Mesenteric fat pad (tissue), 1 donor: ENCODE results near the gene CLCN5. TPM values are rescaled to one million over a fixed set of nuclear protein-coding genes. Genes with fewer than 3 reads are reported as not detected.
A peak's percentile ranks its signal among the peaks of the same experiment; 100 is the strongest.

ENCODE experiments used
- microRNA-seq: library from miRNA; unstranded; fragments of <30 nt; microRNA quantifications from one replicate; pipeline ENCODE4 v1.2.0, GENCODE V29; 2020; ENCODE audit warnings: borderline number of aligned reads
- total RNA-seq: library from RNA; stranded (reverse); fragmentation: NEBNext Ultra II Directional; extraction: Animal tissue kit (Norgen Biotek cat#: 25700); gene quantifications from one replicate; pipeline ENCODE4 v1.2.1, GENCODE V29; 2021
- donor health status: DM: yes; HTN: yes; CAD: no.

CLCN5 gene
- total RNA-seq, 1 donor from 2014 or later, result 9.5 TPM

Small RNAs within 50 kb of the gene (microRNA-seq; reads per million reads assigned to microRNA genes)
- gene MIR188, result 251 reads per million, percentile 62 among the genes with 10 or more reads in this experiment
- gene MIR362, result 182 reads per million, percentile 55 among the genes with 10 or more reads in this experiment
- gene MIR500A, result 15.3 reads per million, percentile 12 among the genes with 10 or more reads in this experiment
- gene MIR500B, result not detected
- 68.3 reads per million, percentile 40 among the genes with 10 or more reads in this experiment for gene MIR501
- 48.7 reads per million, percentile 36 among the genes with 10 or more reads in this experiment for gene MIR502
- 1,595 reads per million, percentile 81 among the genes with 10 or more reads in this experiment for gene MIR532
- gene MIR660, result 791 reads per million, percentile 75 among the genes with 10 or more reads in this experiment

Other genes with a start within 250 kb of the CLCN5 start
- gene PAGE1, start 226.6 kb upstream of the CLCN5 start, total RNA-seq, result not detected
- gene PAGE4, start 93.3 kb upstream of the CLCN5 start, total RNA-seq, result not detected
- gene USP27X, start 43.1 kb upstream of the CLCN5 start, total RNA-seq, result 1.9 TPM